Fibroblast of mammary gland (primary cell): Measurements from ENCODE around the gene PCDHGB3.
"Not testable (repeated sequence)": the region's sequence is repeated elsewhere in the genome, so short reads cannot be mapped to it uniquely, and the experiment has no call there.

ENCODE experiments used
- DNase-seq: peaks from one replicate; pipeline ENCODE4 v3.0.0-alpha.2; 2010; ENCODE audit warnings: low read depth
- H3K4me3 ChIP-seq: 2 replicates; pipeline ENCODE4 v1.5.1; 2011; ENCODE audit warnings: low read depth, mild to moderate bottlenecking, low read length, moderate library complexity; ENCODE audit not compliant: control insufficient read depth
- CTCF ChIP-seq: conservative IDR thresholded peaks from 2 replicates; pipeline ENCODE4 v1.5.1; 2011; ENCODE audit warnings: low read depth, low read length, inconsistent platforms; ENCODE audit not compliant: control insufficient read depth, insufficient read depth

Gene PCDHGB3

GRCh38 chr5:141392429-141393198 is 22.6 kb downstream of the PCDHGB3 start, which contains the start of gene PCDHGA8:
TSS of gene PCDHGA8 (plus strand) at chr5:141392633. CDS start at chr5:141392814, 181 bp downstream.
- peak; percentile 24 for DNase-seq
- peak; percentile 18 for TF ChIP-seq CTCF
- H3K4me3 ChIP-seq = no peak within 1 kb of the TSS

- no peak for TF ChIP-seq CTCF
- H3K4me3 ChIP-seq = no peak overlapping the region
- DNase-seq = no peak
These were observed 23.2 kb downstream of the PCDHGB3 start for GRCh38 chr5:141393267-141393666.

- DNase-seq, H3K4me3 ChIP-seq: not testable (repeated sequence)
These were observed 24.6 kb downstream of the PCDHGB3 start for GRCh38 chr5:141394401-141395187.

- peak; percentile 66 for DNase-seq
- H3K4me3 ChIP-seq = peak within 1 kb of the TSS; percentile 45
- peak; percentile 59 for TF ChIP-seq CTCF
These were observed 27.9 kb downstream of the PCDHGB3 start, which contains the start of gene PCDHGB5 for GRCh38 chr5:141397756-141398551. TSS of gene PCDHGB5 (plus strand) at chr5:141397947. CDS start at chr5:141398128, 181 bp downstream.

- no peak for TF ChIP-seq CTCF
- H3K4me3 ChIP-seq = no peak overlapping the region
These were observed 28.6 kb downstream of the PCDHGB3 start for GRCh38 chr5:141398608-141399007.

GRCh38 chr5:141399555-141400258 is 29.7 kb downstream of the PCDHGB3 start:
- DNase-seq = no peak
- no peak for TF ChIP-seq CTCF
- H3K4me3 ChIP-seq = no peak overlapping the region

More at GRCh38 chr5:141398608-141399007, 28.6 kb downstream of the PCDHGB3 start:
- DNase-seq = no peak
